Measurements from ENCODE around the gene TCF12.

The TCF12 gene

DNA sequence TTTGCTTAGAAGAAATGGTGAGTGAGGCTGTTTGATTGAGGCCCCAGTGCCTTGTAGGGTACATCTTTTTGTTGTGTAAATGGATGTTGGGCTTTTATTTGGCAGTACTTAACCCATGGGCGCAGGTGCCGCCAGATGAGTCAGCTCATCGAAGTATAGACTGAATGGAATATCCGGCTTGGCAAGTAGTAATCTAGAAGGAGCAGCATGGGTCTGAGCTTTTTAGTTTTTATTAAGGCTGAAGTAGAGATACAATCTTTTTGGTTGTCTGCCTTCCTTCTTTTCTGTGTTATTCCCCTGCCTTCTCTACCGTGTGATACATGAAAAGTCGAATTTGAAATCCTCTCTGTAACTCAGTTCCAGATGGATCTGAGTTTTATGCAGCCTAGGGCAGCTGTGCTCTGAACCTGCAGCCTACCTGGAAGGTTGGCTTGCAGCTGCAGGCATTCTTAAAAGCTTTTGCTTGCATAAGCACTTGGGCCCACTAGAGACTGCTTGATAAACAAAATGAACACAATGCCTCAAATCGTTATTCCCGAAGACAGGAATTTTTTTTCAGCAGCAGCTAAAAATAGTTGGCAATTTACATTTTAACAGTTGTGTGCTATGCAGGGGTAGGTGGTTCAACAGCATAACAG, 280.3 kb downstream of the TCF12 start:
- H3K27me3 ChIP-seq (ENCODE audit: control insufficient read depth, insufficient read depth, low read length): no peaks in the 10 kb centered on the region
- H2AFZ ChIP-seq: no peak overlapping the region
- H3K4me2 ChIP-seq (ENCODE audit: low read length): peak overlapping the region; percentile 28
- no peak overlapping the region for H3K9ac ChIP-seq
- no peak overlapping the region for H3K4me3 ChIP-seq (ENCODE audit: low read depth, low read length)
- no peaks in the 10 kb centered on the region for H3K36me3 ChIP-seq (ENCODE audit: control insufficient read depth, insufficient read depth, low read length)
- TF ChIP-seq, protein P1, sequence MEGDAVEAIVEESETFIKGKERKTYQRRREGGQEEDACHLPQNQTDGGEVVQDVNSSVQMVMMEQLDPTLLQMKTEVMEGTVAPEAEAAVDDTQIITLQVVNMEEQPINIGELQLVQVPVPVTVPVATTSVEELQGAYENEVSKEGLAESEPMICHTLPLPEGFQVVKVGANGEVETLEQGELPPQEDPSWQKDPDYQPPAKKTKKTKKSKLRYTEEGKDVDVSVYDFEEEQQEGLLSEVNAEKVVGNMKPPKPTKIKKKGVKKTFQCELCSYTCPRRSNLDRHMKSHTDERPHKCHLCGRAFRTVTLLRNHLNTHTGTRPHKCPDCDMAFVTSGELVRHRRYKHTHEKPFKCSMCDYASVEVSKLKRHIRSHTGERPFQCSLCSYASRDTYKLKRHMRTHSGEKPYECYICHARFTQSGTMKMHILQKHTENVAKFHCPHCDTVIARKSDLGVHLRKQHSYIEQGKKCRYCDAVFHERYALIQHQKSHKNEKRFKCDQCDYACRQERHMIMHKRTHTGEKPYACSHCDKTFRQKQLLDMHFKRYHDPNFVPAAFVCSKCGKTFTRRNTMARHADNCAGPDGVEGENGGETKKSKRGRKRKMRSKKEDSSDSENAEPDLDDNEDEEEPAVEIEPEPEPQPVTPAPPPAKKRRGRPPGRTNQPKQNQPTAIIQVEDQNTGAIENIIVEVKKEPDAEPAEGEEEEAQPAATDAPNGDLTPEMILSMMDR (IDR thresholded peaks at IDR 0.05): no peak
- H3K9me3 ChIP-seq (ENCODE audit: control insufficient read depth, low read length): no peaks in the 10 kb centered on the region
- no peaks in the 10 kb centered on the region for H3K79me2 ChIP-seq
- H3K4me1 ChIP-seq: no peaks in the 10 kb centered on the region
- H3K27ac ChIP-seq: peak overlapping the region; percentile 12

DNA sequence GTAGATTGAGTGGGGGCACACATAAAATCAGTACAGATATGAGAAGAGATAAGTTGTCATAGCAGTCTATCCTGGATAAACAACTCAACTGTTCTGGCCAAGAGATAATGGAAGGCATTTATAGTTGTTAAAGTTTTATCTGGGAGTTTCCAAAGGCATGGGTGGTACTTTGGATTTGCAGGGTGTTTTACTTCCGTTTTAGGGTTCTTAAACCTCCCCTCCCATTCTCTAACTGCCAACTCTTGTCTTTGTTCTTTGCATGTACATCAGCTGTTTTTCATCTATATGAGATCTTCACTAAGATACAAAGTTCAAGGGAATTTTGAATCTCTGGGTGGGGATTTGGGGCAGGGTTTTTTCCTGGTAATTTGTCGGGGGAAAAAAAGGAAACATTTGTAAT, 283.1 kb downstream of the TCF12 start:
- TF ChIP-seq, protein P1 (IDR thresholded peaks at IDR 0.05): no peak
- Histone ChIP-seq H3K27me3 (ENCODE audit: control insufficient read depth, insufficient read depth, low read length) (no peaks in the 10 kb centered on the region), H3K4me2 (ENCODE audit: low read length) (no peak overlapping the region), H3K4me1 (no peaks in the 10 kb centered on the region), H3K4me3 (ENCODE audit: low read depth, low read length) (no peak overlapping the region), H3K79me2 (no peaks in the 10 kb centered on the region), H3K27ac (no peak overlapping the region), H3K9ac (no peak overlapping the region), H3K9me3 (ENCODE audit: control insufficient read depth, low read length) (no peaks in the 10 kb centered on the region), H3K36me3 (ENCODE audit: control insufficient read depth, insufficient read depth, low read length) (no peaks in the 10 kb centered on the region), H2AFZ (no peak overlapping the region)

DNA sequence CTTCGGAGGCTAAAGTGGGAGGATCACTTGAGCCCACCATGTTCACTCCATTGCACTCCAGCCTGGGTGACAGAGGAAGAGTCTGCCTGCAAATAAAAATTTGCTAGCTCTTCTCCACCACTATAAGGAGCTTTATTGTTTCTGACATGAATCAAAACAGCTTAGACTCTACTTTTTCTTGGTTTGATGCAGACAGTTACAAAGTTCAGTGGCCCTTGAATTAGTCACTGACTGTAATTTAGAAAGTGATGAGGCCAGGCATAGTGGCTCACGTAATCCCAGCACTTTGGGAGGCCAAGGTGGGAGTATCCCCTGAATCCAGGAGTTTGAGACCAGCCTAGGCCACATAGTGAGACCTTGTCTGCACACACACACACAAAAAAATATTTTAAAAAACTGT, 285.5 kb downstream of the TCF12 start:
- no peaks in the 10 kb centered on the region for H3K27me3 ChIP-seq (ENCODE audit: control insufficient read depth, insufficient read depth, low read length)
- TF ChIP-seq, protein P1 (IDR thresholded peaks at IDR 0.05): no peak
- H3K4me1 ChIP-seq: no peaks in the 10 kb centered on the region
- no peaks in the 10 kb centered on the region for H3K9me3 ChIP-seq (ENCODE audit: control insufficient read depth, low read length)
- no peak overlapping the region for H3K27ac ChIP-seq
- H3K9ac ChIP-seq: no peak overlapping the region
- H3K4me3 ChIP-seq (ENCODE audit: low read depth, low read length): no peak overlapping the region
- no peak overlapping the region for H2AFZ ChIP-seq
- H3K4me2 ChIP-seq (ENCODE audit: low read length): no peak overlapping the region
- no peaks in the 10 kb centered on the region for H3K79me2 ChIP-seq
- H3K36me3 ChIP-seq (ENCODE audit: control insufficient read depth, insufficient read depth, low read length): no peaks in the 10 kb centered on the region

DNA sequence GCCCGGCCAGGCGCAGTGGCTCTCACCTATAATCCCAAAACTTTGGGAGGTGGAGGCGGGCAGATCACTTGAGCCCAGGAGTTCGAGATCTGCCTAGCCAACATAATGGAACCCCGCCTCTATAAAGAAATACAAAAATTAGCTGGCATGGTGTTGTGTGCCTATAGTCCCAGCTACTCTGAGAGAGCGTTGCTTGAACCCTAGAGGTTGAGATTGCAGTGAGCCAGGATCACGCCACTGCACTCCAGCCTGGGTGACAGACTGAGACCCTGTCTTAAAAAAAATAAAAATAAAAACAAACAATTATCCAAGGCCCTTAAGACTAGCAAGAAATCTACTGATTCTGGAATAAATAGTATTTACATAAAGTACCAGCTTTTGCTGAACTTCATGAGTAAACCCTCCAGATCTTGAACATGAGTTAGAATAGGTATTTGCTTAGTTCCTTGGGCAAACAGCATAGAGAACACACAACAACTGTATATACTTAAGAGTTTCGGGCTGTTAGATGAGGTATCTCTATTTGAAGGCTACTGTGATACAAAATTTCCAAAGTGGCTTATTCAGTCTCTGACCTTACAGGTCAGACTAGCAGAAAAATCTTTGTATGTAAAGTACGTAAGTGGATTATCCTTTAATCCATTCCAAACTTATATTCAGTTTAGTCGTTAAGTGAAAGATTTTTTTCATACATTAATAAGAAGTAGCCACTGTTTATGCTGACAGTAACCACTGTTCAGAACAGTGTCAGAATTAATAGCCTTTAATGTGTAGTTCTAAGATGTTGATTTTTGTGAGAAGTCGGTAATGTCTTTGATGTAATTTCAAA, 286.8 kb downstream of the TCF12 start:
- no peak overlapping the region for H3K9ac ChIP-seq
- H3K4me1 ChIP-seq: no peaks in the 10 kb centered on the region
- H3K4me3 ChIP-seq (ENCODE audit: low read depth, low read length): no peak overlapping the region
- no peak overlapping the region for H2AFZ ChIP-seq
- no peak overlapping the region for H3K27ac ChIP-seq
- no peaks in the 10 kb centered on the region for H3K27me3 ChIP-seq (ENCODE audit: control insufficient read depth, insufficient read depth, low read length)
- no peaks in the 10 kb centered on the region for H3K9me3 ChIP-seq (ENCODE audit: control insufficient read depth, low read length)
- H3K79me2 ChIP-seq: no peaks in the 10 kb centered on the region
- H3K4me2 ChIP-seq (ENCODE audit: low read length): no peak overlapping the region
- TF ChIP-seq, protein P1 (IDR thresholded peaks at IDR 0.05): no peak
- no peaks in the 10 kb centered on the region for H3K36me3 ChIP-seq (ENCODE audit: control insufficient read depth, insufficient read depth, low read length)
